ENCODE data around the gene DUSP8. TPM values are rescaled to one million over a fixed set of nuclear protein-coding genes. Genes with fewer than 3 reads are reported as not detected.

DUSP8 gene
- total RNA-seq, 1 donor = 12.5 TPM

GRCh38 chr11:1528710-1529109 lies 43.4 kb downstream of the DUSP8 start:
- Histone ChIP-seq H3K4me1 (ENCODE audit: insufficient read depth, low read length) (peaks cover 2% of the 10 kb centered on the region), H3K4me3 (ENCODE audit: low read length) (no peak overlapping the region), H3K27me3 (ENCODE audit: insufficient read depth, low read length) (no peaks in the 10 kb centered on the region), H3K9me3 (ENCODE audit: low read depth, low read length) (no peaks in the 10 kb centered on the region)

- Histone ChIP-seq H3K4me1 (ENCODE audit: insufficient read depth, low read length) (peaks cover 4% of the 10 kb centered on the region), H3K27me3 (ENCODE audit: insufficient read depth, low read length) (no peaks in the 10 kb centered on the region), H3K9me3 (ENCODE audit: low read depth, low read length) (no peaks in the 10 kb centered on the region), H3K4me3 (ENCODE audit: low read length) (no peak overlapping the region)
Observed at GRCh38 chr11:1526785-1527184, 45.3 kb downstream of the DUSP8 start.

GRCh38 chr11:1523779-1524178 lies 48.3 kb downstream of the DUSP8 start:
- H3K4me3 ChIP-seq (ENCODE audit: low read length) = no peak overlapping the region
- H3K4me1 ChIP-seq (ENCODE audit: insufficient read depth, low read length) = peaks cover 4% of the 10 kb centered on the region
- no peaks in the 10 kb centered on the region for H3K9me3 ChIP-seq (ENCODE audit: low read depth, low read length)
- H3K27me3 ChIP-seq (ENCODE audit: insufficient read depth, low read length) = no peaks in the 10 kb centered on the region

GRCh38 chr11:1523077-1523476 lies 49.0 kb downstream of the DUSP8 start:
- H3K4me3 ChIP-seq (ENCODE audit: low read length) = no peak overlapping the region
- no peaks in the 10 kb centered on the region for H3K27me3 ChIP-seq (ENCODE audit: insufficient read depth, low read length)
- H3K4me1 ChIP-seq (ENCODE audit: insufficient read depth, low read length) = peaks cover 4% of the 10 kb centered on the region
- no peaks in the 10 kb centered on the region for H3K9me3 ChIP-seq (ENCODE audit: low read depth, low read length)

- H3K9me3 ChIP-seq (ENCODE audit: low read depth, low read length) = no peaks in the 10 kb centered on the region
Observed at GRCh38 chr11:1522081-1522424, 50.0 kb downstream of the DUSP8 start.

GRCh38 chr11:1521382-1522080 lies 50.5 kb downstream of the DUSP8 start:
- H3K9me3 ChIP-seq (ENCODE audit: low read depth, low read length) = no peaks in the 10 kb centered on the region
- no peaks in the 10 kb centered on the region for H3K27me3 ChIP-seq (ENCODE audit: insufficient read depth, low read length)
- H3K4me3 ChIP-seq (ENCODE audit: low read length) = no peak overlapping the region
- peaks cover 4% of the 10 kb centered on the region for H3K4me1 ChIP-seq (ENCODE audit: insufficient read depth, low read length)

More at GRCh38 chr11:1522081-1522424, 50.0 kb downstream of the DUSP8 start:
- H3K27me3 ChIP-seq (ENCODE audit: insufficient read depth, low read length) = no peaks in the 10 kb centered on the region
- peaks cover 4% of the 10 kb centered on the region for H3K4me1 ChIP-seq (ENCODE audit: insufficient read depth, low read length)
- no peak overlapping the region for H3K4me3 ChIP-seq (ENCODE audit: low read length)

- Histone ChIP-seq H3K4me3 (ENCODE audit: low read length) (no peak overlapping the region), H3K9me3 (ENCODE audit: low read depth, low read length) (no peaks in the 10 kb centered on the region), H3K27me3 (ENCODE audit: insufficient read depth, low read length) (no peaks in the 10 kb centered on the region), H3K4me1 (ENCODE audit: insufficient read depth, low read length) (peaks cover 11% of the 10 kb centered on the region)
Observed at GRCh38 chr11:1520663-1521267, 51.3 kb downstream of the DUSP8 start.

GRCh38 chr11:1520209-1520662 lies 51.8 kb downstream of the DUSP8 start:
- no peaks in the 10 kb centered on the region for H3K9me3 ChIP-seq (ENCODE audit: low read depth, low read length)
- H3K27me3 ChIP-seq (ENCODE audit: insufficient read depth, low read length) = no peaks in the 10 kb centered on the region
- peaks cover 16% of the 10 kb centered on the region for H3K4me1 ChIP-seq (ENCODE audit: insufficient read depth, low read length)
- no peak overlapping the region for H3K4me3 ChIP-seq (ENCODE audit: low read length)

GRCh38 chr11:1519028-1520010 lies 52.8 kb downstream of the DUSP8 start:
- H3K4me1 ChIP-seq (ENCODE audit: insufficient read depth, low read length) = peaks cover 17% of the 10 kb centered on the region
- H3K27me3 ChIP-seq (ENCODE audit: insufficient read depth, low read length) = no peaks in the 10 kb centered on the region
- H3K4me3 ChIP-seq (ENCODE audit: low read length) = no peak overlapping the region
- no peaks in the 10 kb centered on the region for H3K9me3 ChIP-seq (ENCODE audit: low read depth, low read length)

GRCh38 chr11:1518301-1518700 lies 53.8 kb downstream of the DUSP8 start:
- Histone ChIP-seq H3K27me3 (ENCODE audit: insufficient read depth, low read length) (no peaks in the 10 kb centered on the region), H3K9me3 (ENCODE audit: low read depth, low read length) (no peaks in the 10 kb centered on the region), H3K4me1 (ENCODE audit: insufficient read depth, low read length) (peaks cover 13% of the 10 kb centered on the region), H3K4me3 (ENCODE audit: low read length) (no peak overlapping the region)

- H3K4me3 ChIP-seq (ENCODE audit: low read length) = no peak overlapping the region
- no peaks in the 10 kb centered on the region for H3K9me3 ChIP-seq (ENCODE audit: low read depth, low read length)
- H3K27me3 ChIP-seq (ENCODE audit: insufficient read depth, low read length) = no peaks in the 10 kb centered on the region
- peaks cover 13% of the 10 kb centered on the region for H3K4me1 ChIP-seq (ENCODE audit: insufficient read depth, low read length)
Observed at GRCh38 chr11:1517117-1518005, 54.7 kb downstream of the DUSP8 start.

- Histone ChIP-seq H3K4me1 (ENCODE audit: insufficient read depth, low read length) (peaks cover 13% of the 10 kb centered on the region), H3K4me3 (ENCODE audit: low read length) (no peak overlapping the region), H3K9me3 (ENCODE audit: low read depth, low read length) (no peaks in the 10 kb centered on the region), H3K27me3 (ENCODE audit: insufficient read depth, low read length) (no peaks in the 10 kb centered on the region)
Observed at GRCh38 chr11:1516273-1517067, 55.6 kb downstream of the DUSP8 start.

- Histone ChIP-seq H3K4me1 (ENCODE audit: insufficient read depth, low read length) (peaks cover 13% of the 10 kb centered on the region), H3K27me3 (ENCODE audit: insufficient read depth, low read length) (no peaks in the 10 kb centered on the region), H3K4me3 (ENCODE audit: low read length) (no peak overlapping the region), H3K9me3 (ENCODE audit: low read depth, low read length) (no peaks in the 10 kb centered on the region)
Observed at GRCh38 chr11:1515082-1516060, 56.7 kb downstream of the DUSP8 start.

All from mononuclear cell (primary cell).